Neural progenitor cell (in vitro differentiated cells): ENCODE data around the gene LCAT.

ENCODE experiments used
- EZH2 ChIP-seq: fragments of 200-600 bp; sonication (generic); IDR thresholded peaks from 2 replicates; pipeline ENCODE4 v1.6.1; 2017; ENCODE audit warnings: antibody characterized with exemption, mild to moderate bottlenecking, moderate library complexity
- EZH2phosphoT487 ChIP-seq: fragments of 200-600 bp; sonication (generic); IDR thresholded peaks from 2 replicates; pipeline ENCODE4 v1.6.1; 2017; ENCODE audit warnings: antibody characterized with exemption
- TF ChIP-seq, protein P1 (sequence below): fragments of 200-600 bp; sonication (generic); IDR thresholded peaks from 2 replicates; pipeline ENCODE4 v1.5.1; 2017; ENCODE audit warnings: antibody characterized with exemption, mild to moderate bottlenecking

DNA sequence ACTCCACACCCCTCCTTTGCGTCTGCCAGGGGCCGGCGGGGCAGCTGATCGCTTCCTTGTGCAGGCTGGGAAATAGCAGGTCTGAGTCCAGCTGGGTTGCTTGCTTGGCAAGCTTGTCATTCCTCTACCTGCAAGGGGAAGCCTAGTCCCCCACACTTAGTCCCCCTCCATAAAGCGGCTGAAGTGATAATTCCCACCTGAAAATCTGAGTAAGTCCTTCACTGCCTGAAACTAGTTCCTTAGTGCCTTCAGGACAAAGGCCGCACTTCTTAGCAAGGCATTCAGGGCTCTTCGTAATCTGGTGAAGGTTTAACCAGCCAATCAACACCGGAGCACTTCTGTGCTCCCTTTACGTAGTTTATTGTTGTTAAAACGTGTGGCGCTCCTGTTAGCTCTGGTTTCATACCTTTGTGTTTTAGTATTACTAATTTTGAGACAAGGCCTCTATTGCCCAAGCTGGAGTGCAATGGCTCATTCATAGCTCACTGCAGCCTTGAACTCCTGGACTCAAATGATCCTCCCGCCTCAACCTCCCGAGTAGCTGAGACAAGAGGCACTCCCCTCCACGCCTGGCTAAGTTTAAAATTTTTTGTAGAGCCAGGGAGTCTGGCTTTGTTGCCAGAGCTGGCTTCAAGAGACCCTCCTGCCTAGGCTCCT is 50.0 kb downstream of the LCAT start:
- TF ChIP-seq EZH2: no peak
- TF ChIP-seq, protein P1, sequence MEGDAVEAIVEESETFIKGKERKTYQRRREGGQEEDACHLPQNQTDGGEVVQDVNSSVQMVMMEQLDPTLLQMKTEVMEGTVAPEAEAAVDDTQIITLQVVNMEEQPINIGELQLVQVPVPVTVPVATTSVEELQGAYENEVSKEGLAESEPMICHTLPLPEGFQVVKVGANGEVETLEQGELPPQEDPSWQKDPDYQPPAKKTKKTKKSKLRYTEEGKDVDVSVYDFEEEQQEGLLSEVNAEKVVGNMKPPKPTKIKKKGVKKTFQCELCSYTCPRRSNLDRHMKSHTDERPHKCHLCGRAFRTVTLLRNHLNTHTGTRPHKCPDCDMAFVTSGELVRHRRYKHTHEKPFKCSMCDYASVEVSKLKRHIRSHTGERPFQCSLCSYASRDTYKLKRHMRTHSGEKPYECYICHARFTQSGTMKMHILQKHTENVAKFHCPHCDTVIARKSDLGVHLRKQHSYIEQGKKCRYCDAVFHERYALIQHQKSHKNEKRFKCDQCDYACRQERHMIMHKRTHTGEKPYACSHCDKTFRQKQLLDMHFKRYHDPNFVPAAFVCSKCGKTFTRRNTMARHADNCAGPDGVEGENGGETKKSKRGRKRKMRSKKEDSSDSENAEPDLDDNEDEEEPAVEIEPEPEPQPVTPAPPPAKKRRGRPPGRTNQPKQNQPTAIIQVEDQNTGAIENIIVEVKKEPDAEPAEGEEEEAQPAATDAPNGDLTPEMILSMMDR: no peak
- TF ChIP-seq EZH2phosphoT487: no peak
